GDM1 (cell line): Measurements from ENCODE around the gene MPPED1.

Experiments used
- DNase-seq: peaks from one replicate; lab custom pipeline; 2025; lab: John Stamatoyannopoulos, UW

The MPPED1 gene

GRCh38 chr22:43476751-43477725, 65.2 kb downstream of the MPPED1 start:
- DNase-seq, result no peak

- DNase-seq, result no peak
These were observed 66.2 kb downstream of the MPPED1 start for GRCh38 chr22:43477966-43478365.

- no peak for DNase-seq
These were observed 66.9 kb downstream of the MPPED1 start for GRCh38 chr22:43478621-43479300.

- DNase-seq, result no peak
These were observed 67.6 kb downstream of the MPPED1 start for GRCh38 chr22:43479301-43479950.

GRCh38 chr22:43479962-43480361, 68.1 kb downstream of the MPPED1 start:
- DNase-seq, result peak; percentile 24

DNA sequence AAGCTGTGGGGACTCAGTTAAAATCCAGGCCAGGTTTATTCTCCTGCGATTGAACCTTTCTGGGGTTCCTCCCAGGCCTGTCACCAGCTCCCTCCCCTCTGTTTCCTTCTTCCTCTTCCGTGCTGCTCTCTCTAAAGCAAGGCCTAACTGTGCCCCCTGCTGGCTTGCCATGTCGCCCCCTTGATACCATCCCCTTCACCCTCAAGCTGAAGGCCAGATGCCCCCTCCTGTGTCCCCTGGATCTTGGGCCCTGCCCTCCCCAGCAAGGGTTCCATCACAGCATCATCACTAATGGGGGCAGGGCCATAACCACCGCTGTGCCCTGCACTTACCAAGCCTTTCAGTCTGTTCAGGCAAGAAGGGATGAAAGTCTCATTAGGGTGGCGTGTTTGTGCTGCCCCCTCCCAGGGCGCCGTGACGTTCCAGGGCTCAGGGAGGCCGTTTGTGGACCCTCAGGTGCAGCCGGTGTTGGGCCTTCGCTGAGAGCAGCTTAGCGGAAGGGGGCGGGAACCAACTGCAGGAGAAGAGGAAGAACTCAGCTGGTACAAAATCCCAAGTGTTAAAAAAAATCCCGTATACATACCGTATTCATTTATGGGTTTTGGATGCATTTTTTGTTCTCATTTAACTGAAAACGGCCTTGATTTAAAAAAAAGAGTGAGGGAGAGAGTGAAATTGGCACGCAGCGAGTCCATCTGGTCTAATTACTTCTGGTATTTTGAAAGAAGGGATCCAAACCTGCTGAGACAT, 69.9 kb downstream of the MPPED1 start:
- peak; percentile 37 for DNase-seq

GRCh38 chr22:43482318-43482625, 70.5 kb downstream of the MPPED1 start:
- no peak for DNase-seq

DNA sequence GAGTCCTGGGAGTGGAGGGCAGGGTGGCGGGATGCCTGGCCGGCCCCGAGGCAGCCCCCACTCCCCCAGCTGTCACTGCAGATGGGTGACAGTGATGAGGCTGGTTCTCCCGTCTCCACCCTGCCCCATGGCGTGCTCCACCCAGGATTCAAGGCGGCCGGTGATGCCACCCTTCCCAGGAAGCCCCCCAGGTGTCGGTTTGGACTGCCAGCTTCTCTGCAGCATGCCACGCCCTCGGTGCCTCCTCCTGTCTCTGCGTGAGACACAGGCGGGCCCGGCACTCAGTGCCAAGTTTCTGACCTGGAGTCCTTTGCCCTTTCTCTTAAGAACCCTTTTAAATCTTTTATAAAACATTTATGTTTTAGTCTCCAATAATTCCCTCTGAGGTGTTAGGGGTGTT, 71.5 kb downstream of the MPPED1 start:
- no peak for DNase-seq

DNA sequence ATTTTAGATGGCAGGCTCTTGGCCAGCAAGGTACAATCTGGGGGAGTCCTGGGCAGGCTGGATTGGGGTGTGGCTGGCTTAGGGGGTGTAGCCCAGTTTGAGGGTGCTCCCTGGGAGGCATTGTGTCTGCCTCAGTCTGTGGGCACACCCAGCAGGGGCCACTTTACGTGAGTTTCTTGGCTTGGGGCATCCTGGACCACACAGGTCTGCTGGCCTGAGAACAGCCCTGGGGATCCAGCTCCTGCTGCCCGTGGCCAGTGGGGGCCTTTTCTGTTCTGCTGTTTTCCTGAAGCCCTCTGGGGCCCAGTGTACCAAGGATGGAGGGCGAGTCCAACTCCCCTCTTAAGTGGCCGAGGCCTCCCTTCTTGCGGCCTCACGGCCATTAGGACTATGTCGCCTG, 71.9 kb downstream of the MPPED1 start:
- no peak for DNase-seq

DNA sequence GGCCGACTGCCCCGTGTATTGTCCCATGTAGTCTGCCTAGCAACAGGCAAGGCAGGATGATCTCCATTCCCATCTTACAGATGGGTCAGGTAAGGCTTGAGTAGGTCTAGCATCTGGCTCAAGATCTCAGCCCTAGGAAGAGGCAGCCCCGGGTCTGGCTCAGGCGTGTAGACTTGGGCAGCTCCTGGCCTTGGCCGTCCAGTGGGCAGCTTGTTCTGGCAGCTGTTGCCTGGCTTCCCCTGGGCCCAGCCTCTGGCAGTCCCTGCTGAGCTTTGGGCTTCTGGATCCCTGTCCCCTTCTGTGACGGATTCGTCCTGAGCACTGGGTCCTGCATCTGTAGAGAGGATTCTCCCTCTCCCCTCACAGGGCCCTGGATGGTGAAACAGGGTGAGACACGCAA, 72.4 kb downstream of the MPPED1 start:
- no peak for DNase-seq

- no peak for DNase-seq
These were observed 73.8 kb downstream of the MPPED1 start for GRCh38 chr22:43485502-43486089.

DNA sequence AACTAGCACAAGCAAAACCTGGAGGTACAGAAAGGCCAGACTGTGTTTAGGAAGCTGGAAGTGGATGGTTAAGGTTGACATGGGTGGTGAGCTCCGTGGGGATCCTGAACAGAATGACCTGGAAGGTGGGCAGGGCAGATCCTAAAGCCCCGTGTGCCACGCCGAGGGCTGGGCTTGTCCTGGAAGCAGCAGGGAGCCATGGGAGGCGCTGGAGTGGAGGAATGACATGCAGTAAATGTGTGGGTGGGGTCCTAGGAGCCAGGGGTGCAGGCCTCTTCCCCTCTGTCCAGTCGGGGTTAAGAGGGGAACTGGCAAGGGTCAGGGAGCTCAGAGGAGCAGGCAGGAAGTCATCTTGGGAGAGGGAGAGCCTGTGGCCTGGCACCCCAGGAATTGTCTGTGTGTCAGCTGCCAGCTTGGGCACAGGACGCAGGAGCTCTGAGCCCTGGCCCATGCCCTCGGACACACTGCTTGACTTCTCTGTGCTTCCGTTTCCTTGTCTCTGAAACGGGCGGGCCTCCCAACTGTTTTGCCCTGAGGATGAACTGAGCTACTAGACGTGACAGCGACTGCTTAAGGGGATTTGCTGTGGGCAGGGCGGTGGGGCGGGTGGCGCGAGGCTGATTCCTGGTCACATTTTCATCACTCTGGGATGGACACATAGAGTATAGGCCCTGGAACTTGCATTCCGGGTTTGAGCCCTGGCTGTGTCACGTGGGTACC, 75.7 kb downstream of the MPPED1 start:
- no peak for DNase-seq

- no peak for DNase-seq
These were observed 76.4 kb downstream of the MPPED1 start for GRCh38 chr22:43488031-43488866.

DNA sequence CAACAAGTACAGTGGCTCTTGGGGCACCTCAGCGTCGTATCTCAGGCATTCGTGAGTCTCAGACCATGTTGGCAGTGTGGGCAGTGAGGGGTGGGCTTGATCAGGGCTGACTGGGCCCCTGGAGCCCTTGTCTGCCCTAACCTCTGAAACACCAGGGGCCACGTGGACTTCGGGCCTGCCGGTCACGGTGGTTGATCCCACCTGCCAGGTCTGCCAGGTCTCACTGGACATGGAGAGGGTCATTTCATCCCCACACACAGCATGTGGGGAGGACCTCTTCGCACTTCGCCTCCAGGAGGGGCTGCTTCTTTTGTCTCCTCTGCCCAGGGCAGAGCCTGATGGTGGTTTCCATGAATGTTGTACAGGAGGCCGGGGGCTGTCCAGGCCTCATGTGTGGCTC, 77.1 kb downstream of the MPPED1 start:
- DNase-seq, result no peak

DNA sequence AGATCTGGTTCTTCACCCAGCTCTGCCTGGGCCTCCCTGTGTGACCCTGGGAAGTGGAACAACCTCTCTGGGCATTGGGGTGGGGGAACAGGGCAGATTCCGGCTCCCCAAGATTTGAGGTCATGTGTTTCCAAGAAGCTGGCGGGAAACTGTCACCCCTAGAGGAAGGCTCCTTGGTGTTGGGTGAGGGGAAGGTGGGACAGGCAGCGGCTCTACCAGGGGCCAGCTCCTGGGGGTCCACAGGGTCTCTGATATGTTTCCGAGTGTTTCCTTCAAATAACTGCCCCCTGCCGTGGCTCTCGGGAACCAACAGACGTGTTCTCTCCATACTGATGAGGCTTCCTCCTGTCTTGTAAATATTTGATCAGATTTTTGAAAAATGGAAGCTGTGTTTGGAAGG, 78.5 kb downstream of the MPPED1 start:
- DNase-seq, result no peak

- no peak for DNase-seq
These were observed 79.4 kb downstream of the MPPED1 start for GRCh38 chr22:43491177-43491576.

- DNase-seq, result no peak
These were observed 79.9 kb downstream of the MPPED1 start for GRCh38 chr22:43491737-43492136.

DNA sequence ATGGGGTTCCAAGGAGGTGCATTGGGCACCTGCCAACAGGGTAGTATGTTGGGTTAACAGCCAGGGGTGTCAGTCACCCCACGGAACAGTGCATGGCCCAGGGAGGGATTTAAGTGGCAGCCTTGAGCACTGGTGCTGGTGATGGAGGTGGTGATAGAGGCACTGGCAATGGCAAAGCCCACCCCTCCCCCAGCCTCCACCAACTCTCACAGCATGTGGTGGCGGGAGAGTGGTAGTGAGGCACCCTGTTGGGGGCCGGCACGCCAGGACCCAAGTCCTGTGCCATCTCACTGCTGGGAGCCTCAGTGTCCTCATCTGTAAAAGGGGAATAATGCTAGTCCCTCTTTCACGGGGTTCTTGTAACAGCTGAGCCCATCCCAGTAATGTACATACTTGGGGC, 81.5 kb downstream of the MPPED1 start:
- no peak for DNase-seq

GRCh38 chr22:43497956-43498855, 86.4 kb downstream of the MPPED1 start:
- DNase-seq, result no peak
